Testis (tissue), 2 donors: ENCODE data around the gene SMARCE1.

Experiments
- POLR2A ChIP-seq: fragments of 450-650 bp; IDR thresholded peaks from one replicate; pipeline ENCODE4 v1.6.1; 2017; ENCODE audit warnings: antibody characterized with exemption, mild to moderate bottlenecking, moderate library complexity
- TF ChIP-seq, protein P1 (sequence below), 3 experiments: fragments of 450-650 bp in 2 of 3; fragments of 200-600 bp in 1 of 3; sonication (generic) in 1 of 3; IDR thresholded peaks; one replicate each; pipeline ENCODE4 v1.5.1; 2016 to 2019; ENCODE audit warnings: antibody characterized with exemption in 3 of 3, mild to moderate bottlenecking in 2 of 3, moderate library complexity in 1 of 3

DNA sequence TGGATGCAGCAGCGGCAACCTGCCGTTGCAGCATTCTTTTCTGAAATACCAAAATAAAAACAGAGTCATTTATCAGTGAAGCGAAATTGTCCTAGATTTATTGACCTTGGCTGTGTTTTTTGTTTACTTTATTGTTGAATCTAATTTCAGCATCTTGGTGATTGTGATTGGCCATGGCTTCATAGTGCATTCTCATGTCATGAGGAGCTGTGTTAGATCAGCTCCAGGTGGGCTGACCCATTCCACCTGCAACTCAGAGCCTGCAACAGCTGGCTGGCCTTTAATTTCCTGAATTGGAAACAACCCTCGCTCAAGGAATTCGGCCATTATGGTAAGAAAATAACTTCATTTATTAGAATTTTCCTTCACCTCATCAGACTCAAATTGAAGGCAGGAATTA, 39.5 kb upstream of the SMARCE1 start:
- TF ChIP-seq, protein P1, sequence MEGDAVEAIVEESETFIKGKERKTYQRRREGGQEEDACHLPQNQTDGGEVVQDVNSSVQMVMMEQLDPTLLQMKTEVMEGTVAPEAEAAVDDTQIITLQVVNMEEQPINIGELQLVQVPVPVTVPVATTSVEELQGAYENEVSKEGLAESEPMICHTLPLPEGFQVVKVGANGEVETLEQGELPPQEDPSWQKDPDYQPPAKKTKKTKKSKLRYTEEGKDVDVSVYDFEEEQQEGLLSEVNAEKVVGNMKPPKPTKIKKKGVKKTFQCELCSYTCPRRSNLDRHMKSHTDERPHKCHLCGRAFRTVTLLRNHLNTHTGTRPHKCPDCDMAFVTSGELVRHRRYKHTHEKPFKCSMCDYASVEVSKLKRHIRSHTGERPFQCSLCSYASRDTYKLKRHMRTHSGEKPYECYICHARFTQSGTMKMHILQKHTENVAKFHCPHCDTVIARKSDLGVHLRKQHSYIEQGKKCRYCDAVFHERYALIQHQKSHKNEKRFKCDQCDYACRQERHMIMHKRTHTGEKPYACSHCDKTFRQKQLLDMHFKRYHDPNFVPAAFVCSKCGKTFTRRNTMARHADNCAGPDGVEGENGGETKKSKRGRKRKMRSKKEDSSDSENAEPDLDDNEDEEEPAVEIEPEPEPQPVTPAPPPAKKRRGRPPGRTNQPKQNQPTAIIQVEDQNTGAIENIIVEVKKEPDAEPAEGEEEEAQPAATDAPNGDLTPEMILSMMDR (IDR thresholded peaks at IDR 0.05): no peak
- TF ChIP-seq POLR2A: no peak
